Spleen (tissue), 11 donors: ENCODE results near the gene MYO5A. TPM values are rescaled to one million over a fixed set of nuclear protein-coding genes. Genes with fewer than 3 reads are reported as not detected.

Source experiments
- DNase-seq: peaks from one replicate; pipeline ENCODE4 v3.0.0-alpha.2; 2020
- H3K27ac ChIP-seq, 8 donors: fragments of 200-600 bp; sonication (generic) in 7 of 8; 1 replicate in 4 of 8; 2 replicates in 4 of 8; pipeline versions ENCODE4 v1.5.0 to v1.8.0; 2016 to 2021; ENCODE audit warnings: inconsistent platforms in 4 of 8, mild to moderate bottlenecking in 4 of 8, moderate library complexity in 1 of 8
- H3K27me3 ChIP-seq, 7 donors: fragments of 200-600 bp; sonication (generic) in 6 of 7; replicated peaks in 1 of 7; 1 replicate in 4 of 7; 2 replicates in 3 of 7; pipeline versions ENCODE4 v1.5.0 to v1.8.0; 2016 to 2021; ENCODE audit warnings: inconsistent platforms in 3 of 7, mild to moderate bottlenecking in 1 of 7
- H3K36me3 ChIP-seq, 6 donors: fragments of 200-600 bp; sonication (generic) in 5 of 6; 1 replicate in 4 of 6; 2 replicates in 2 of 6; pipeline versions ENCODE4 v1.5.0 to v1.8.0; 2016 to 2021; ENCODE audit warnings: inconsistent platforms in 2 of 6
- H3K4me1 ChIP-seq, 6 donors: fragments of 200-600 bp; sonication (generic) in 5 of 6; 1 replicate in 3 of 6; 2 replicates in 3 of 6; pipeline versions ENCODE4 v1.5.0 to v1.8.0; 2016 to 2021; ENCODE audit warnings: inconsistent platforms in 3 of 6
- H3K4me3 ChIP-seq, 8 donors: fragments of 200-600 bp; sonication (generic) in 7 of 8; 1 replicate in 4 of 8; 2 replicates in 4 of 8; pipeline versions ENCODE4 v1.5.0 to v1.8.0; 2016 to 2021; ENCODE audit warnings: inconsistent platforms in 4 of 8, mild to moderate bottlenecking in 4 of 8, moderate library complexity in 2 of 8
- H3K9me3 ChIP-seq, 8 donors: fragments of 200-600 bp; sonication (generic) in 7 of 8; 1 replicate in 4 of 8; 2 replicates in 4 of 8; pipeline versions ENCODE4 v1.5.0 to v1.8.0; 2016 to 2021; ENCODE audit warnings: inconsistent platforms in 4 of 8
- POLR2A ChIP-seq, 3 donors: fragments of 450-650 bp; IDR thresholded peaks; one replicate each; pipeline ENCODE4 v1.5.1; 2017; ENCODE audit warnings: antibody characterized with exemption in 3 of 3, mild to moderate bottlenecking in 1 of 3
- POLR2AphosphoS5 ChIP-seq, 3 donors: sonication (generic); formaldehyde crosslinking; IDR thresholded peaks; one replicate each; pipeline ENCODE4 v1.5.1; 2017; ENCODE audit warnings: antibody characterized with exemption in 3 of 3
- WGBS, 5 donors: extraction: QIAGEN DNeasy Blood & Tissue Kit in 3 of 5; methylation state at CpG; one replicate each; pipeline versions ENCODE4 v1.1.5 to v1.1.7; 2013 to 2018; 5-methylcytosine and 5-hydroxymethylcytosine counted together
- intact Hi-C: fragments of 100-400 bp; cut with DNase I; formaldehyde crosslinking; loops from one replicate; pipeline ENCODE4 v1.15.0; 2023; ENCODE audit warnings: low total_unique reads
- polyA plus RNA-seq, 3 donors: library from polyadenylated mRNA; stranded (reverse); fragments of 200-250 nt; gene quantifications; one replicate each; pipeline ENCODE4 v1.2.1, GENCODE V29; 2013
- total RNA-seq, 7 donors: library from RNA; depleted of rRNA in 3 of 7; stranded (reverse); fragments of >200 nt in 3 of 7; fragmentation: NEBNext Ultra II Directional in 4 of 7; extraction: Animal tissue kit (Norgen Biotek cat#: 25700) in 4 of 7; gene quantifications; one replicate each; pipeline versions ENCODE4 v1.1.0 to v1.2.1, GENCODE V29; 2016 to 2021
- TF ChIP-seq, protein P1 (sequence below), 11 experiments: fragments of 200-600 bp in 7 of 11; fragments of 450-650 bp in 4 of 11; sonication (generic) in 4 of 11; IDR thresholded peaks in 8 of 11; conservative IDR thresholded peaks in 3 of 11; 1 replicate in 7 of 11; 2 replicates in 4 of 11; pipeline versions ENCODE4 v1.4.0 to v1.8.0; 2016 to 2021; ENCODE audit warnings: antibody characterized with exemption in 11 of 11, inconsistent platforms in 4 of 11, mild to moderate bottlenecking in 1 of 11
- donor health status: healthy with polysubstance abuse.
- donor health status: DM: no; HTN: no; CAD: no; lungs with moderate emphysema.
- donor health status: DM: no; HTN: no; CAD: no.
- donor health status: Bipolar disorder and iron deficiency.
- donor health status: healthy.
- donor health status: DM: no; HTN: no; CAD: no.
- donor health status: DM: yes; HTN: yes; CAD: no.

Gene MYO5A
- total and polyA plus RNA-seq, 10 donors: 4.7 to 48.3 (median 35.4) TPM

DNA sequence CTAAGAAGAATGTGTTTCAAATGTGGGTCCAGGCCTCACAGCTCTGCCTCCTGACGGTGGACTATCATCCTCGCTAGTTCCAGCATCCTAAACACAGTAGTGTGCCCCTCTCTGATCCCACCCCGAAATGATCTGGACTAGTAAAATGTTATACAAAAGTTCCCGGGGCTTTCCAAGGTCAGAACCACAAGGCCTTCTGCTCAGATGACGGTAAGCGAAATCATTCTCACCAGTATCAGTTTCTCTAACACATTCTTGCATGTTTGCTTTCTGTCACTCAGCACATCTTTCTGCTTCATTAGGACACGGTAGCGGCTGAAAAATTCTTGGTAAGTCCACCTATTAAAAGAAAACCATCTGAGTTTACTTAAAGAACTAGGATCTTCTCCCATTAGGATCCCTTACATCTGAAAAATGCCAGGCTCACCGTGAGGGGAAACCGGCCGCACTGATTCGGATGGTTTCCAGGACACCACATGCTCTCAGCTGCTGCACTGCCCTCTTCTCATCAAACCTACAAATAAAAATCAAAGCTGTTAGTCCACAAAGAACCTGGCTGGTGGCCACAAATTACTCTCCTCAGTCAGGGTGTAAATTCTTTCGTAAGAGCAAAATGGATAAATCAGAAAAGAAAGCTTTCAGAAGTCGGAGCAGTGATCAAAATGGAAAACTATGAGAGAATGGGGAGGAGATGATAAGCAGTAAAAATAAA, 149.1 kb downstream of the MYO5A start:
- intact Hi-C loops: no loop called here
- Histone ChIP-seq H3K4me3 (no peak overlapping the region), H3K27me3 (no peaks in the 10 kb centered on the region), H3K4me1 (no peaks in the 10 kb centered on the region), H3K27ac (peak overlapping the region in 2 of 8 donors; percentile 1 to 53), H3K9me3 (peaks cover 0 to 6% (median 0%) of the 10 kb centered on the region in 8 donors), H3K36me3 (peaks cover 3 to 98% (median 65%) of the 10 kb centered on the region in 6 donors)
- no peak for TF ChIP-seq POLR2AphosphoS5 (IDR thresholded peaks at IDR 0.05)
- no peak for TF ChIP-seq POLR2A (IDR thresholded peaks at IDR 0.05)
- TF ChIP-seq, protein P1, sequence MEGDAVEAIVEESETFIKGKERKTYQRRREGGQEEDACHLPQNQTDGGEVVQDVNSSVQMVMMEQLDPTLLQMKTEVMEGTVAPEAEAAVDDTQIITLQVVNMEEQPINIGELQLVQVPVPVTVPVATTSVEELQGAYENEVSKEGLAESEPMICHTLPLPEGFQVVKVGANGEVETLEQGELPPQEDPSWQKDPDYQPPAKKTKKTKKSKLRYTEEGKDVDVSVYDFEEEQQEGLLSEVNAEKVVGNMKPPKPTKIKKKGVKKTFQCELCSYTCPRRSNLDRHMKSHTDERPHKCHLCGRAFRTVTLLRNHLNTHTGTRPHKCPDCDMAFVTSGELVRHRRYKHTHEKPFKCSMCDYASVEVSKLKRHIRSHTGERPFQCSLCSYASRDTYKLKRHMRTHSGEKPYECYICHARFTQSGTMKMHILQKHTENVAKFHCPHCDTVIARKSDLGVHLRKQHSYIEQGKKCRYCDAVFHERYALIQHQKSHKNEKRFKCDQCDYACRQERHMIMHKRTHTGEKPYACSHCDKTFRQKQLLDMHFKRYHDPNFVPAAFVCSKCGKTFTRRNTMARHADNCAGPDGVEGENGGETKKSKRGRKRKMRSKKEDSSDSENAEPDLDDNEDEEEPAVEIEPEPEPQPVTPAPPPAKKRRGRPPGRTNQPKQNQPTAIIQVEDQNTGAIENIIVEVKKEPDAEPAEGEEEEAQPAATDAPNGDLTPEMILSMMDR (IDR thresholded peaks at IDR 0.05 in 8 of 11, conservative IDR thresholded peaks at IDR 0.05 in 3 of 11): no peak
- no peak for DNase-seq
- WGBS, 5 donors: 77 to 86% (median 80%) methylated on average over 14 of the region's 14 CpGs

DNA sequence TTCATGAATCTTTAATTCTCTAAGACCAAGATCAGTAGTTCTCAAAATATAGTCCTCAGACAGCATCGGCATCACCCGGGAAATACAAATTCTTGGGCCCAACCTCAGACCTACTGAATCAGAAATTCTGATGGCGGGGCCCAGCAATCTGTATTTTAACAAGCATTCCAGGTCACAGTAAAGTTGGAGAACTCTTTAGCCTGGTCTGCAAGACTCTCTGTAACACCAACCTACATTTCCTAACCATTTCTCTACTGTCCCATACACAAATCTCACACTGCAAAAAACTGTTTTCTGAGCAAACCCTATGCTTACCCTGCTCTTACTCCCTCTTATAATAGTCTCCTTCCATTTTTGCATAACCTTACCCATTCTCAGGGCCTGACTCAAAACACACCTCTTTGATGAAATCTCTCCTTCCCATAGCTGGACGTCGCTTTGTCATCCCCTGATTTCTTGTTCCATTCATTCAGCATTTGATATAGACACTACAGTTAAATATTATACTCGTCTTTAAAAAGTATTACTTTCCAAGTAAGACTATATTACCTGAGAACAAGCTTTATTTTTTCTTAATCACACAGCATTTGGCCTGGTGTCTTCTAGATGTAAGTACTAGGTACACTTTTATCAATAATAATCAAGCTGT, 149.8 kb downstream of the MYO5A start:
- Histone ChIP-seq H3K9me3 (peaks cover 0 to 7% (median 0%) of the 10 kb centered on the region in 8 donors), H3K27ac (peak overlapping the region in 2 of 8 donors; percentile 1 to 53), H3K4me3 (no peak overlapping the region), H3K27me3 (no peaks in the 10 kb centered on the region), H3K36me3 (peaks cover 3 to 98% (median 67%) of the 10 kb centered on the region in 6 donors), H3K4me1 (no peaks in the 10 kb centered on the region)
- 67 to 91% (median 83%) methylated on average over 6 of the region's 6 CpGs for WGBS, 5 donors
- no peak for TF ChIP-seq POLR2AphosphoS5 (IDR thresholded peaks at IDR 0.05)
- TF ChIP-seq, protein P1 (IDR thresholded peaks at IDR 0.05 in 8 of 11, conservative IDR thresholded peaks at IDR 0.05 in 3 of 11): no peak
- no peak for TF ChIP-seq POLR2A (IDR thresholded peaks at IDR 0.05)
- DNase-seq: no peak
- intact Hi-C loops: no loop called here

DNA sequence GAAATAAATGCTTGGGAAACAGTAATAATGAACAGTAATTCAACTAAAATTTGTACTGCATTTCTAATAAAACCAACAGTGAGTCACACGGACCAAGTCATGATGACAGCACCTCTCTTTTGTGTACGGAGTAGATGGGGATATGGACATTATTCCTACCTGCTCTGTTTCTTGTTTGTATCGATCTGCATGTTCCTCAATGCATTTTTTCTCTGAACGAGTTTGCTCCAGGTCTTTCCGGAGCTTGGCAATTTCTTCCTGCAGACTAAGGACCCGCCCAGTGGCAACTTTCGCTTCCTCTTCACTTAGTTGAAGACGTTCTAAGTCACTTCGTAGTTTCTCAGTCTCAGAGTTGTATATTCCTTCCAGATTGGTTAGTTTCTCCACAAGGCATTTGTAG, 158.7 kb downstream of the MYO5A start:
- Histone ChIP-seq H3K27ac (peak overlapping the region in 2 of 8 donors; percentile 26 to 46), H3K36me3 (peaks cover 2 to 100% (median 53%) of the 10 kb centered on the region in 6 donors), H3K4me1 (peaks cover 0 to 11% (median 2%) of the 10 kb centered on the region in 6 donors), H3K9me3 (peaks cover 0 to 7% (median 0%) of the 10 kb centered on the region in 8 donors), H3K4me3 (no peak overlapping the region), H3K27me3 (no peaks in the 10 kb centered on the region)
- 61 to 76% (median 76%) methylated on average over 9 of the region's 9 CpGs for WGBS, 5 donors
- DNase-seq: no peak
- TF ChIP-seq, protein P1 (IDR thresholded peaks at IDR 0.05 in 8 of 11, conservative IDR thresholded peaks at IDR 0.05 in 3 of 11): no peak
- no peak for TF ChIP-seq POLR2AphosphoS5 (IDR thresholded peaks at IDR 0.05)
- TF ChIP-seq POLR2A (IDR thresholded peaks at IDR 0.05): no peak
- intact Hi-C loops: no loop called here

DNA sequence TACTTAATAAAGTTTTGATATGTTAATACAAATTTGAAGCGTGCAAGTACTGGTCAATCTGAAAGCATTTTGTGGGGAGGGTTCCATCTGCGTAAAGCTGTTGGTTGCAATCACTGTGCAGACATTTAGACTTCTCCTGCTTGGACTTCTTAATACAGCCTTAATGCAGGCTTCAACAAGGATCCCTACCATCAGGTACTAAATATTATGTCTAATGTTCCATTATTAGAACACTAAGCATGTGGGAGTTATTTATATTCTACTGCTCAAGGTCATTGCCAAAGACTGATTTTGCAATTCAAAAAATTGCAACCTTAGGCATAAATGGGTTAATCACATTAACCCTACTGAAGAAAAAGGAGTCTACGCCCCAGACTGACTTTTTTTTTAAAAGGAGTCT, 159.2 kb downstream of the MYO5A start:
- H3K36me3 ChIP-seq: peaks cover 0 to 100% (median 48%) of the 10 kb centered on the region in 6 donors

More for the DNA sequence above, 159.2 kb downstream of the MYO5A start:
- intact Hi-C loops: no loop called here
- H3K27me3 ChIP-seq: no peaks in the 10 kb centered on the region
- H3K27ac ChIP-seq: no peak overlapping the region
- no peak for DNase-seq
- no peak overlapping the region for H3K4me3 ChIP-seq
- peaks cover 0 to 3% (median 0%) of the 10 kb centered on the region in 8 donors for H3K9me3 ChIP-seq
- TF ChIP-seq, protein P1 (IDR thresholded peaks at IDR 0.05 in 8 of 11, conservative IDR thresholded peaks at IDR 0.05 in 3 of 11): no peak
- TF ChIP-seq POLR2A (IDR thresholded peaks at IDR 0.05): no peak
- TF ChIP-seq POLR2AphosphoS5 (IDR thresholded peaks at IDR 0.05): no peak
- 89 to 95% (median 91%) methylated on average over 3 of the region's 3 CpGs for WGBS, 5 donors
- H3K4me1 ChIP-seq: peaks cover 0 to 11% (median 2%) of the 10 kb centered on the region in 6 donors
